ENCODE results near the gene KLRC2.
"Not testable (repeated sequence)": the region's sequence is repeated elsewhere in the genome, so short reads cannot be mapped to it uniquely, and the experiment has no call there.

The KLRC2 gene

GRCh38 chr12:10420334-10420733 is 15.5 kb downstream of the KLRC2 start, which contains the start of gene KLRC3:
Gene KLRC3, minus strand, starts transcription at chr12:10420595. Its CDS starts 45 bp downstream, at chr12:10420550.
- H3K4me1 ChIP-seq (ENCODE audit: control insufficient read depth, insufficient read depth, low read length); H3K4me3 ChIP-seq (ENCODE audit: low read depth, low read length); CTCF ChIA-PET; H3K36me3 ChIP-seq (ENCODE audit: control insufficient read depth in 2 of 2, insufficient read depth in 1 of 2, low read length in 2 of 2); H3K9me3 ChIP-seq (ENCODE audit: control insufficient read depth, insufficient read depth, low read depth, low read length); H3K27ac ChIP-seq (ENCODE audit: extremely low read depth, low read depth, low read length): not testable (repeated sequence)
- POLR2A ChIA-PET: interaction anchor here (0.8 kb wide), 1 partner anchor 206 kb away, joined by 3 read pairs; no protein-coding TSS in a partner anchor

GRCh38 chr12:10409392-10409791 is 26.4 kb downstream of the KLRC2 start, which contains the start of gene KLRC4:
Gene KLRC4, minus strand, starts transcription at chr12:10409757. Its CDS starts 182 bp downstream, at chr12:10409575.
- ChIA-PET CTCF (no interaction called here), POLR2A (no interaction called here)
- peaks cover 7% of the 10 kb centered on the region for H3K4me1 ChIP-seq (ENCODE audit: control insufficient read depth, insufficient read depth, low read length)
- no peak within 1 kb of the TSS for H3K4me3 ChIP-seq (ENCODE audit: low read depth, low read length)
- H3K36me3 ChIP-seq (ENCODE audit: control insufficient read depth in 2 of 2, insufficient read depth in 1 of 2, low read length in 2 of 2): no peaks in the 10 kb centered on the region
- H3K27ac ChIP-seq (ENCODE audit: extremely low read depth, low read depth, low read length): no peak within 1 kb of the TSS
- H3K9me3 ChIP-seq (ENCODE audit: control insufficient read depth, insufficient read depth, low read depth, low read length): no peaks in the 10 kb centered on the region
- no peak for TF ChIP-seq GLI4 (tag by site-specific recombination; IDR thresholded peaks at IDR 0.05)
- 0 out of 2 replicates have a peak, but pooled peaks have one; percentile 31 for TF ChIP-seq TRIM28 (IDR thresholded peaks at IDR 0.05; ENCODE audit: borderline replicate concordance, low read length)
- no peak for TF ChIP-seq ZNF221 (tag by site-specific recombination; IDR thresholded peaks at IDR 0.05; ENCODE audit: borderline replicate concordance)
- TF ChIP-seq ZNF302 (tag by site-specific recombination; IDR thresholded peaks at IDR 0.05; ENCODE audit: low read depth): no peak
- TF ChIP-seq ZNF274 (IDR thresholded peaks at IDR 0.05; ENCODE audit: low read length): no peak
- TF ChIP-seq ZNF274 (tag by site-specific recombination; IDR thresholded peaks at IDR 0.05; ENCODE audit: borderline replicate concordance): no peak
- TF ChIP-seq ZNF621 (tag by site-specific recombination; IDR thresholded peaks at IDR 0.05): no peak
- peak; percentile 98 for TF ChIP-seq ZBTB48 (tag by site-specific recombination; IDR thresholded peaks at IDR 0.05)
- TF ChIP-seq ZNF654 (tag by site-specific recombination; IDR thresholded peaks at IDR 0.05; ENCODE audit: low read depth): no peak
- TF ChIP-seq ZNF114 (tag by site-specific recombination; IDR thresholded peaks at IDR 0.05): no peak
- TF ChIP-seq, protein P1, sequence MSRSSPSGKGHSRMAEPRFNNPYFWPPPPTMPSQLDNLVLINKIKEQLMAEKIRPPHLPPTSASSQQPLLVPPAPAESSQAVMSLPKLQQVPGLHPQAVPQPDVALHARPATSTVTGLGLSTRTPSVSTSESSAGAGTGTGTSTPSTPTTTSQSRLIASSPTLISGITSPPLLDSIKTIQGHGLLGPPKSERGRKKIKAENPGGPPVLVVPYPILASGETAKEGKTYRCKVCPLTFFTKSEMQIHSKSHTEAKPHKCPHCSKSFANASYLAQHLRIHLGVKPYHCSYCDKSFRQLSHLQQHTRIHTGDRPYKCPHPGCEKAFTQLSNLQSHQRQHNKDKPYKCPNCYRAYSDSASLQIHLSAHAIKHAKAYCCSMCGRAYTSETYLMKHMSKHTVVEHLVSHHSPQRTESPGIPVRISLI (tag by site-specific recombination; IDR thresholded peaks at IDR 0.05): no peak
- TF ChIP-seq FEZF1 (tag by site-specific recombination; IDR thresholded peaks at IDR 0.05): peak; percentile 51
- 0 out of 2 replicates have a peak, but pooled peaks have one; percentile 31 for TF ChIP-seq ZSCAN30 (tag by site-specific recombination; IDR thresholded peaks at IDR 0.05)
- no peak for TF ChIP-seq HOXD13 (CRISPR knock-in tag; IDR thresholded peaks at IDR 0.05; ENCODE audit: borderline replicate concordance)

GRCh38 chr12:10408842-10409241 is 27.0 kb downstream of the KLRC2 start:
- POLR2A ChIA-PET: no interaction called here
- TF ChIP-seq ZSCAN30 (tag by site-specific recombination; IDR thresholded peaks at IDR 0.05): no peak
- TF ChIP-seq ZNF423 (tag by site-specific recombination; IDR thresholded peaks at IDR 0.05): no peak
- TF ChIP-seq KLF1 (tag by site-specific recombination; IDR thresholded peaks at IDR 0.05): no peak
- TF ChIP-seq ZNF433 (tag by site-specific recombination; IDR thresholded peaks at IDR 0.05; ENCODE audit: low read depth): no peak
- TF ChIP-seq, protein P2, sequence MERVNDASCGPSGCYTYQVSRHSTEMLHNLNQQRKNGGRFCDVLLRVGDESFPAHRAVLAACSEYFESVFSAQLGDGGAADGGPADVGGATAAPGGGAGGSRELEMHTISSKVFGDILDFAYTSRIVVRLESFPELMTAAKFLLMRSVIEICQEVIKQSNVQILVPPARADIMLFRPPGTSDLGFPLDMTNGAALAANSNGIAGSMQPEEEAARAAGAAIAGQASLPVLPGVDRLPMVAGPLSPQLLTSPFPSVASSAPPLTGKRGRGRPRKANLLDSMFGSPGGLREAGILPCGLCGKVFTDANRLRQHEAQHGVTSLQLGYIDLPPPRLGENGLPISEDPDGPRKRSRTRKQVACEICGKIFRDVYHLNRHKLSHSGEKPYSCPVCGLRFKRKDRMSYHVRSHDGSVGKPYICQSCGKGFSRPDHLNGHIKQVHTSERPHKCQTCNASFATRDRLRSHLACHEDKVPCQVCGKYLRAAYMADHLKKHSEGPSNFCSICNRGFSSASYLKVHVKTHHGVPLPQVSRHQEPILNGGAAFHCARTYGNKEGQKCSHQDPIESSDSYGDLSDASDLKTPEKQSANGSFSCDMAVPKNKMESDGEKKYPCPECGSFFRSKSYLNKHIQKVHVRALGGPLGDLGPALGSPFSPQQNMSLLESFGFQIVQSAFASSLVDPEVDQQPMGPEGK (tag by site-specific recombination; IDR thresholded peaks at IDR 0.05): no peak
- no peak for TF ChIP-seq YY1 (tag by site-specific recombination; IDR thresholded peaks at IDR 0.05)
- no peak for TF ChIP-seq ZNF747 (tag by site-specific recombination; IDR thresholded peaks at IDR 0.05)
- TF ChIP-seq ZNF664 (tag by site-specific recombination; IDR thresholded peaks at IDR 0.05): no peak
- TF ChIP-seq SALL2 (tag by site-specific recombination; IDR thresholded peaks at IDR 0.05; ENCODE audit: borderline replicate concordance): no peak
- no peak for TF ChIP-seq ZNF19 (tag by site-specific recombination; IDR thresholded peaks at IDR 0.05; ENCODE audit: low read depth)
- TF ChIP-seq TCF7L2 (IDR thresholded peaks at IDR 0.05; ENCODE audit: borderline replicate concordance, low read depth, low read length): no peak
- TF ChIP-seq ZSCAN16 (tag by site-specific recombination; IDR thresholded peaks at IDR 0.05): no peak
- no peak for TF ChIP-seq OVOL3 (tag by site-specific recombination; IDR thresholded peaks at IDR 0.05)
- no peak for TF ChIP-seq CTCF (tag by site-specific recombination; IDR thresholded peaks at IDR 0.05)
- no peak for TF ChIP-seq ZNF292 (tag by site-specific recombination; IDR thresholded peaks at IDR 0.05; ENCODE audit: borderline replicate concordance, low read depth)
- no peak for TF ChIP-seq ZNF350 (tag by site-specific recombination; IDR thresholded peaks at IDR 0.05)

More at GRCh38 chr12:10408842-10409241, 27.0 kb downstream of the KLRC2 start:
- no peaks in the 10 kb centered on the region for H3K9me3 ChIP-seq (ENCODE audit: control insufficient read depth, insufficient read depth, low read depth, low read length)
- CTCF ChIA-PET: no interaction called here
- peaks cover 7% of the 10 kb centered on the region for H3K4me1 ChIP-seq (ENCODE audit: control insufficient read depth, insufficient read depth, low read length)
- no peaks in the 10 kb centered on the region for H3K36me3 ChIP-seq (ENCODE audit: control insufficient read depth in 2 of 2, insufficient read depth in 1 of 2, low read length in 2 of 2)
- no peak overlapping the region for H3K27ac ChIP-seq (ENCODE audit: extremely low read depth, low read depth, low read length)
- H3K4me3 ChIP-seq (ENCODE audit: low read depth, low read length): no peak overlapping the region
